ENCODE measurements around the gene GSTK1. TPM values are rescaled to one million over a fixed set of nuclear protein-coding genes. Genes with fewer than 3 reads are reported as not detected.

Gene GSTK1
- polyA plus RNA-seq, 1 of the 3 experiments (the other 2 are of a cell fraction): 299 TPM

DNA sequence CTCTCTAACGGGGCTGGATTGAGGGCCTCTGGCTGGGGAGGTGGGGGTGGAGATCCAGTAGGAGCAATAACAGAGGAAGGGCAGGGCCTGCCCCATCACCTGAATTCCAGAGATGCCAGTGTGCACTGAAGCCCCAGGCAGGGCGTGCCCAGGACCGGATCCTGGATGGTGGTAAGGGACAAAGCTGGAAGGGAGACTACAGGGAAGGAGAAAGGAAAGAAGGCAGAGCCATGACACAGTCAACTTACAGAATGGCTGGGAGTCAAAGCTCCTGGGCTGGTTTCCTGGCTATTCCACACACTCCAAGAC, 22.2 kb downstream of the GSTK1 start:
- peaks cover 0 to 4% of the 10 kb centered on the region in 2 experiments for H3K36me3 ChIP-seq (replicated peaks in 1 of 2; ENCODE audit: control insufficient read depth in 1 of 2, insufficient read depth in 2 of 2, low read length in 1 of 2)
- no peaks in the 10 kb centered on the region for H3K9me3 ChIP-seq
- TF ChIP-seq SIN3A (IDR thresholded peaks at IDR 0.05; ENCODE audit: borderline replicate concordance, low read depth, low read length): no peak
- no peak for TF ChIP-seq FOSL2 (IDR thresholded peaks at IDR 0.05; ENCODE audit: borderline replicate concordance, low read depth)
- no peak for TF ChIP-seq TEAD4 (IDR thresholded peaks at IDR 0.05; ENCODE audit: borderline replicate concordance, insufficient read depth)
- TF ChIP-seq NRF1 (IDR thresholded peaks at IDR 0.05; ENCODE audit: low read depth, low read length): no peak
- TF ChIP-seq FOXM1 (IDR thresholded peaks at IDR 0.05; ENCODE audit: low read depth): no peak
- no peak for TF ChIP-seq MEF2A (IDR thresholded peaks at IDR 0.05; ENCODE audit: borderline replicate concordance, low read depth)
- TF ChIP-seq, protein P1, sequence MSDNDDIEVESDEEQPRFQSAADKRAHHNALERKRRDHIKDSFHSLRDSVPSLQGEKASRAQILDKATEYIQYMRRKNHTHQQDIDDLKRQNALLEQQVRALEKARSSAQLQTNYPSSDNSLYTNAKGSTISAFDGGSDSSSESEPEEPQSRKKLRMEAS (IDR thresholded peaks at IDR 0.05; ENCODE audit: low read depth): no peak
- CTCF ChIA-PET: interaction anchor here (3.2 kb wide), 1 partner anchor 45 kb away, joined by 13 read pairs; no protein-coding TSS in a partner anchor
- no peak for DNase-seq
- H2AFZ ChIP-seq (ENCODE audit: low read depth): no peak overlapping the region
- no peaks in the 10 kb centered on the region for H3F3A ChIP-seq (replicated peaks; ENCODE audit: insufficient read depth)
- peaks cover 8 to 22% of the 10 kb centered on the region in 2 experiments; a peak in 3 of 4 replicates for H3K4me1 ChIP-seq (ENCODE audit: control insufficient read depth in 1 of 2, insufficient read depth in 2 of 2, low read depth in 1 of 2, low read length in 1 of 2)
- no peaks in the 10 kb centered on the region for H3K9me2 ChIP-seq
- WGBS (ENCODE audit: low lambda C conversion rate): 79% methylated on average over 3 of the region's 3 CpGs
- peaks cover 20% of the 10 kb centered on the region for H3K79me2 ChIP-seq (ENCODE audit: insufficient read depth)
- H3K4me2 ChIP-seq: no peak overlapping the region
- H3K4me3 ChIP-seq (ENCODE audit: low read depth in 2 of 2, low read length in 1 of 2): no peak overlapping the region
- no peak overlapping the region for H3K27ac ChIP-seq (ENCODE audit: low read depth in 2 of 2, low read length in 1 of 2)
- H4K20me1 ChIP-seq (ENCODE audit: insufficient read depth): peaks cover 8% of the 10 kb centered on the region; the same call in 1 of the 2 replicates
- no peaks in the 10 kb centered on the region for H3K27me3 ChIP-seq (ENCODE audit: insufficient read depth)
- POLR2A ChIA-PET: no interaction called here
- no peak overlapping the region for H3K9ac ChIP-seq

DNA sequence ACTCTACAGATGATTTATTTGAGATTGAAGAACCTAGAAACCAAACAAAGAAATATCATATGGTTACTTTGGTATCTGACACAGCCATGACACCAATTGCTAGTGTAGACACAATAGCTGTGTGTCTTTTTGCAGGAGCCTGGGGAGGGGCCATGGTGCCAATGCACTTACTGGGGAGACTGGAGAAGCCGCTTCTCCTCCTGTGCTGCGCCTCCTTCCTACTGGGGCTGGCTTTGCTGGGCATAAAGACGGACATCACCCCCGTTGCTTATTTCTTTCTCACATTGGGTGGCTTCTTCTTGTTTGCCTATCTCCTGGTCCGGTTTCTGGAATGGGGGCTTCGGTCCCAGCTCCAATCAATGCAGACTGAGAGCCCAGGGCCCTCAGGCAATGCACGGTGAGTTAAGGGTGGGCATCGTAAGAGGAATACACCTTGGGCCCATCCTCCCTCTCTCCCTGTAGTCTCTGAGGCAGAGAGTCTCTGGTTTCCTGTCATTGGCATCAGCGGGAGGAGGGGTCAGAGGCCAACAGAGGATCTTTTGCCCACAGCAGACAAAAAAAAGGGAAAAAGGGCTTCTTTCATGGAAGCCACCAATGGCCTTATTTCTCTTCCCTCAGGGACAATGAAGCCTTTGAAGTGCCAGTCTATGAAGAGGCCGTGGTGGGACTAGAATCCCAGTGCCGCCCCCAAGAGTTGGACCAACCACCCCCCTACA, 22.7 kb downstream of the GSTK1 start:
- H3K27me3 ChIP-seq (ENCODE audit: insufficient read depth): no peaks in the 10 kb centered on the region
- no peak for DNase-seq
- no peak overlapping the region for H3K4me2 ChIP-seq
- H3K9ac ChIP-seq: no peak overlapping the region
- peaks cover 3 to 7% of the 10 kb centered on the region in 2 experiments for H3K36me3 ChIP-seq (replicated peaks in 1 of 2; ENCODE audit: control insufficient read depth in 1 of 2, insufficient read depth in 2 of 2, low read length in 1 of 2)
- ChIA-PET CTCF (interaction anchor here (3.2 kb wide), 1 partner anchor 45 kb away, joined by 13 read pairs; no protein-coding TSS in a partner anchor), POLR2A (no interaction called here)
- H3K27ac ChIP-seq (ENCODE audit: low read depth in 2 of 2, low read length in 1 of 2): no peak overlapping the region
- no peaks in the 10 kb centered on the region for H3K9me3 ChIP-seq
- H3F3A ChIP-seq (replicated peaks; ENCODE audit: insufficient read depth): no peaks in the 10 kb centered on the region
- no peak overlapping the region for H2AFZ ChIP-seq (ENCODE audit: low read depth)
- peaks cover 26% of the 10 kb centered on the region for H3K79me2 ChIP-seq (ENCODE audit: insufficient read depth)
- no peaks in the 10 kb centered on the region for H3K9me2 ChIP-seq
- TF ChIP-seq, protein P2, sequence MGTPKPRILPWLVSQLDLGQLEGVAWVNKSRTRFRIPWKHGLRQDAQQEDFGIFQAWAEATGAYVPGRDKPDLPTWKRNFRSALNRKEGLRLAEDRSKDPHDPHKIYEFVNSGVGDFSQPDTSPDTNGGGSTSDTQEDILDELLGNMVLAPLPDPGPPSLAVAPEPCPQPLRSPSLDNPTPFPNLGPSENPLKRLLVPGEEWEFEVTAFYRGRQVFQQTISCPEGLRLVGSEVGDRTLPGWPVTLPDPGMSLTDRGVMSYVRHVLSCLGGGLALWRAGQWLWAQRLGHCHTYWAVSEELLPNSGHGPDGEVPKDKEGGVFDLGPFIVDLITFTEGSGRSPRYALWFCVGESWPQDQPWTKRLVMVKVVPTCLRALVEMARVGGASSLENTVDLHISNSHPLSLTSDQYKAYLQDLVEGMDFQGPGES (IDR thresholded peaks at IDR 0.05; ENCODE audit: low read depth, low read length): no peak
- TF ChIP-seq GATA2 (CRISPR knock-in tag; IDR thresholded peaks at IDR 0.05) (no peak), RFX5 (IDR thresholded peaks at IDR 0.05; ENCODE audit: low read length) (no peak), TEAD4 (IDR thresholded peaks at IDR 0.05; ENCODE audit: borderline replicate concordance, insufficient read depth) (no peak), TAF1 (IDR thresholded peaks at IDR 0.05; ENCODE audit: borderline replicate concordance, low read depth, low read length) (no peak), TCF12 (IDR thresholded peaks at IDR 0.05) (no peak), RCOR1 (IDR thresholded peaks at IDR 0.05; ENCODE audit: low read length) (no peak), GABPA (IDR thresholded peaks at IDR 0.05; ENCODE audit: low read depth) (no peak), FOSL2 (IDR thresholded peaks at IDR 0.05; ENCODE audit: borderline replicate concordance, low read depth) (no peak), POLR2AphosphoS5 (IDR thresholded peaks at IDR 0.05; ENCODE audit: low read depth, low read length) (no peak), RAD21 (IDR thresholded peaks at IDR 0.05; ENCODE audit: low read length) (no peak), YY1 (IDR thresholded peaks at IDR 0.05; ENCODE audit: low read depth) (no peak), RXRA (IDR thresholded peaks at IDR 0.05; ENCODE audit: borderline replicate concordance, low read depth) (no peak)
- TF ChIP-seq, protein P3, sequence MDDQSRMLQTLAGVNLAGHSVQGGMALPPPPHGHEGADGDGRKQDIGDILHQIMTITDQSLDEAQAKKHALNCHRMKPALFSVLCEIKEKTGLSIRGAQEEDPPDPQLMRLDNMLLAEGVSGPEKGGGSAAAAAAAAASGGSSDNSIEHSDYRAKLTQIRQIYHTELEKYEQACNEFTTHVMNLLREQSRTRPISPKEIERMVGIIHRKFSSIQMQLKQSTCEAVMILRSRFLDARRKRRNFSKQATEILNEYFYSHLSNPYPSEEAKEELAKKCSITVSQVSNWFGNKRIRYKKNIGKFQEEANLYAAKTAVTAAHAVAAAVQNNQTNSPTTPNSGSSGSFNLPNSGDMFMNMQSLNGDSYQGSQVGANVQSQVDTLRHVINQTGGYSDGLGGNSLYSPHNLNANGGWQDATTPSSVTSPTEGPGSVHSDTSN (IDR thresholded peaks at IDR 0.05): no peak
- TF ChIP-seq, protein P4, sequence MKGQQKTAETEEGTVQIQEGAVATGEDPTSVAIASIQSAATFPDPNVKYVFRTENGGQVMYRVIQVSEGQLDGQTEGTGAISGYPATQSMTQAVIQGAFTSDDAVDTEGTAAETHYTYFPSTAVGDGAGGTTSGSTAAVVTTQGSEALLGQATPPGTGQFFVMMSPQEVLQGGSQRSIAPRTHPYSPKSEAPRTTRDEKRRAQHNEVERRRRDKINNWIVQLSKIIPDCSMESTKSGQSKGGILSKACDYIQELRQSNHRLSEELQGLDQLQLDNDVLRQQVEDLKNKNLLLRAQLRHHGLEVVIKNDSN (IDR thresholded peaks at IDR 0.05; ENCODE audit: borderline replicate concordance, low read depth): no peak
- TF ChIP-seq, protein P5, sequence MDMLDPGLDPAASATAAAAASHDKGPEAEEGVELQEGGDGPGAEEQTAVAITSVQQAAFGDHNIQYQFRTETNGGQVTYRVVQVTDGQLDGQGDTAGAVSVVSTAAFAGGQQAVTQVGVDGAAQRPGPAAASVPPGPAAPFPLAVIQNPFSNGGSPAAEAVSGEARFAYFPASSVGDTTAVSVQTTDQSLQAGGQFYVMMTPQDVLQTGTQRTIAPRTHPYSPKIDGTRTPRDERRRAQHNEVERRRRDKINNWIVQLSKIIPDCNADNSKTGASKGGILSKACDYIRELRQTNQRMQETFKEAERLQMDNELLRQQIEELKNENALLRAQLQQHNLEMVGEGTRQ (IDR thresholded peaks at IDR 0.05; ENCODE audit: borderline replicate concordance, low read depth, low read length): no peak
- peaks cover 14 to 26% of the 10 kb centered on the region in 2 experiments; a peak in 3 of 4 replicates for H3K4me1 ChIP-seq (ENCODE audit: control insufficient read depth in 1 of 2, insufficient read depth in 2 of 2, low read depth in 1 of 2, low read length in 1 of 2)
- H4K20me1 ChIP-seq (ENCODE audit: insufficient read depth): peaks cover 14% of the 10 kb centered on the region; the same call in 1 of the 2 replicates
- no peak overlapping the region for H3K4me3 ChIP-seq (ENCODE audit: low read depth in 2 of 2, low read length in 1 of 2)
- WGBS (ENCODE audit: low lambda C conversion rate): 96% methylated on average over 11 of the region's 11 CpGs
